NCI-H1417 treated with DMSO at 0.1 percent for 48 hours (cell line): ENCODE data around the gene SLC52A1.

Source experiments
- DNase-seq: peaks from one replicate; lab custom pipeline; 2025; lab: John Stamatoyannopoulos, UW

SLC52A1 gene

DNA sequence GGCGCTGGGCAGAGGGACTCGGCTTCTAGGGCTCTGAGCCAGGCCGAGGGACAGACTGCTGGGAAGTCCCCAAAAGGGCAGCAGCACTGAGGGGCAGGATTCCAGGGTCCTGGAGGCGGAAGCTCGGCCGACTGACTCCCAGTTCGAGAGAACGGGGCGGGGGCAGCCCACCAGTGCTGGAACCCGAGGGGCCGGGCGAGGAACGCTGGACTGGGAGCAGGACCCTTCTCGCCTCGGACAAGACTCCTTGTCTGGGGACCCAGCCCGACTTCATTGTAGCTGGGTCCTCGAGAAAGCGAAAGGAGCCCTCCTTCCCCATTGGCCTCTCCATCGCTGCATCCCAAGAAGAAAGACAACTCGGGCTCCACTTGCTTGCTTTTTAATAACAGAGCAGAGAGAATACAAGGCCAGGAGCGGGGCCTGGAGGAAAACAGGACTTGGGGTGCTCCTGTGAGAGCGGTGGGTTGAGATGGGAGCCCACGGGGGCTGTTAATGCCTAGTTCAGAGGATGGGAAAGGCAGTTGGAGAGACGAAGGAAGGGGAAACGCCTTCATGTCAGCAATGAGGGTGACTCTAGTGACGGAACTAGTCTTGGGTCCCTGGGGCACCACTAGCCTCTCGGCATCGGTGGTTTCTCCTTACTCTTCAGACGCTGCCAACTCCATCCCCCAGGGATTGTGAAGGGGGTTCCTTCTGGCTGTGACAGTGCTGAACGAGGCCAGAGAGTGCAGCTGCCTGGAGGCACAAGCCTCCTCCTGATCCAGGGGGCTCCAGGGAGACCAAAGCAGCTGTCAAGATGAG, 47.3 kb downstream of the SLC52A1 start:
- DNase-seq = no peak

DNA sequence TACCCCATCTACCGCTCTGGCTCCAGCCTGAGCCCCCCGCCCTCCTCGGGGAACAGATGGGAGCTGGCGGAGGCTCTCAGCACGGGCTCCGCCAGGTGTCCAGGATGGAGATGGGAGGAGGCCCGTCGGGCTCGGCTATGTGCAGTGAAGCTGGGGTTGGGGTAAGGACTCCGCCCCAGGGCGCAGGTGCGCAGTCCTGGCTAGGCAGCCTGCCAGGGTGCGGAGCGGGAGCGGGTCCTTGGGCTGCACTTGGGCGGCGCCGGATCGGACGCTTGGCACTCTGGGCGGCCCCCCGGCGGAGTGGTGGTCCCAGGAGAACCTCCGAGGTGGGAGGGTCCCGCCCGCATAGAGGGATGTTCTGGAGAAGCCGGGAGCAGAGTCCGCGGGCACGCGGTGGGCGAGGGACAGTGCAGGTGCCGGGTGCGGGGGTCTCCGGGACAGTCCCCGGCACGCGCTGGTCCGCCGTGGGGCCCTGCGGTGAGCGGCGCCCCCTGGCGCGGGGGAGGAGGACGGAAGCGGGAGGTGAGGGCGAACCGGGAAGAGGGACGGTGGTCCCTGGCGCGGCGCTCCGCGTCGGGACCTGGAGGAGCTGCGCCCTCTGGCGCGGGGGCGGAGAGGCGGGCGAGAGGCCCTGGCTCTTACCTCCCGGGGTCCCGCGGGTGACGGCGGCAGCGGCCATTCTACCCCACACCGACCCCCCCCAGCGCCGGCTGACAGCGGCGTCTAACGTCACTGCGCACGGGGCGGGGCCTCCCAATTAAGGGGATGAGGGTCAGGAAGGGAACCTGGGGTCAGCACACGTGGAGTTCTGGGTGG, 48.1 kb downstream of the SLC52A1 start, which contains the start of gene CAMTA2:
CAMTA2 (minus strand) TSS at position 725 of the 816 bp plus-strand sequence. CDS start 1,453 bp downstream, outside the sequence.
- no peak for DNase-seq

- no peak for DNase-seq
These were observed 48.8 kb downstream of the SLC52A1 start for GRCh38 chr17:4986403-4986802.
